ENCODE data around the gene ZAP70.
"Not testable (repeated sequence)": the region's sequence is repeated elsewhere in the genome, so short reads cannot be mapped to it uniquely, and the experiment has no call there.

The ZAP70 gene

DNA sequence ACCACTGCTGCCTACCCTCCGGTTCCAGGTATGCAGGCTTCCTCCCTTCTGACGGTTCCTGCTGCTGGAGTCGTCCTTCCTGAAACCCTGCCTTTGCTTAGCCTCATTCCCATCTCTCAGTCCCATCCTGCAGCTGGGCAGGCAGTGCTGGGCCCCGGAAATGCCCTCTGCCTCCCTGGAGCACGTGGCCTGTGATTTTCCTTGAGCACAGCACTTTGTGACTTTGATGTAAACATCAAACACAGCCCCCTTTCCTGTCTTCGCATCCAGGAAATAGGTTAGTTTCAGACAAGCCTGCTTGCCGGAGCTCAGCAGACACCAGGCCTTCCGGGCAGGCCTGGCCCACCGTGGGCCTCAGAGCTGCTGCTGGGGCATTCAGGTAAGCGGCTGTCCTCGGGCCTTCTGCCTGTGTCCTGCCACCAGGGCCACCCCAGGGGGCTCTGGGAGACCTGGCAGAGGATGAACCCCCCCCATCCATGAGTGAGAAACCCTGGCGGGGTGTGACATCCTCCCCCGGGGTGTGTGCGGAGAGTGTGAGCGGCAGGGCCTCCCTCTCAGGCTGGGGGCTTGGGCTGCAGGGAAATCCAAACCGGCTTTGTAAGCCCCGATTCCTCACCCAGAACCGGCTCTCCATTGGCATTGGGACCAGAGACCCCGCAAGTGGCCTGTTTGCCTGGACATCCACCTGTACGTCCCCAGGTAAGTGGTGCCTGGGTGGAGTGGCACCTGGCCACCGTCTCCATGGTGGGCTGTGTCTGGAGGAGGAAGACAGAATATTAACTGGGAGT, at the start of gene ZAP70:
Gene ZAP70, plus strand, starts transcription at position 281 of the 788 bp plus-strand sequence. CDS start 10,461 bp downstream, outside the sequence.
- DNase-seq, result peak; percentile 10

DNA sequence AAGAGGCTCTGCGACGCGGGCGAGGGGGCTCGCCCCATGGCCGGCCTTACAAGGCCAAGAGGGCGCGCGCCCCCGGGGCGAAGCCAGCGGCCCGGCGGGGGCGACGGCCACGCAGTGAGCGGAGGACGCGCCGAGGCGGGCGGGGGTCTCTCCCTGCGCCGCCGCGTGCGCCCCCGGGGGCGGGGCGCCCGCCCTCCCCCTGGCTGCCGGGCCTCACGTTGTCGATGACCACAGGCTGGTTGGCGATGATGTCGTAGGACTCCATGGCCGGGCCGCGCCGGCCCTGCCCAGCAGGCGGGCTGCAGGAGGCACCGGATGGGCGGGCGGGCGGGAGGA, 49.8 kb upstream of the ZAP70 start:
- DNase-seq, result no peak

DNA sequence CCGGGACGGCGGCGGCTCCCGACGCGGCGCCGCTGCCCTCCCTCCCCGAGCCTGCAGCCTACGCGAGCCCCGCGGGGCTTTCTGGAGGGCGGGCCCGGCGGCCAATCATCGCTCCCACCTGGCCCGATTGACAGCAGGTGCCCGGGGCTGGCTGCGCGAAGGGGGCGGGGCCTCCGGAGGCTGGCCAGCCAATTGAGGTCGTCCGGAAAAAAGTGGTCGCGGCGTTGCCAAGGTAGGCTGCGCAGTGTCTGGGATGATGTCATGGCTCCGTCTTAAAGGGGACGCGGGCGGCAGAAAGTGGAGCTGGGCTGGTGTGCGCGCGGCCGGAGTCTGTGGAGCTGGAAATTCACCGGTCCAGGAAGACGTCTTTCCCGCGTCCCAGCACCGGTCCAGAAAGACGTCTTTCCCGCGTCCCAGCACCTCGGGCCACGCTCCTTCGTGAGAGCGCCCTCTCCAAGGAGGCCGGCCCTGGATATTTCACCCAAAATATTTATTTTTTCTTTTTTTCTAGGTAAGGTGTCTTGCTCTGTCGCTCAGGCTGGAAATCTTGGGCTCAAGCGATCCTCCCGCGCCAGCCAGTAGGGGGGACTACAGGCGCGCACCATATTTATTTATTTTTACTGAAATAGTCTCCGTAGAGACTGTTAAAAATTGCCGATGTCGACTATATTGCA, 49.3 kb upstream of the ZAP70 start, which contains the start of gene ACTR1B:
Gene ACTR1B, minus strand, starts transcription at position 83 of the 674 bp plus-strand sequence. CDS start 154 bp downstream, outside the sequence.
- DNase-seq, result peak; percentile 98

DNA sequence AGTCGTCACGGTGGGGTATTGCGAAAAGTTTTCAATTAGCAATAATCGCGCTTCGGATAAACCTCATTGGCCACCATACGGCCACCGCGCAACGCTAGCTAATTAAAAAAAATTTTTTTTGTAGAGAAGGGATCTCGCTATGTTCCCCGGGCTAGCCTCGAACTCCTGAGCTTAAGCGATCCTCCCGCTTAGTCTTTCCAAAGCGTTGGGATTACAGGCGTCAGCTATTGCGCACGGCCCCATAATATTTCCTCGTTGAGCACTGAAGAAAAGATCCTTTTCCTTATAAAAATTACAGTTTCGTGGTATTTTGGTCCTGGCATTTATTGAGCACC, 48.8 kb upstream of the ZAP70 start:
- DNase-seq, result no peak

DNA sequence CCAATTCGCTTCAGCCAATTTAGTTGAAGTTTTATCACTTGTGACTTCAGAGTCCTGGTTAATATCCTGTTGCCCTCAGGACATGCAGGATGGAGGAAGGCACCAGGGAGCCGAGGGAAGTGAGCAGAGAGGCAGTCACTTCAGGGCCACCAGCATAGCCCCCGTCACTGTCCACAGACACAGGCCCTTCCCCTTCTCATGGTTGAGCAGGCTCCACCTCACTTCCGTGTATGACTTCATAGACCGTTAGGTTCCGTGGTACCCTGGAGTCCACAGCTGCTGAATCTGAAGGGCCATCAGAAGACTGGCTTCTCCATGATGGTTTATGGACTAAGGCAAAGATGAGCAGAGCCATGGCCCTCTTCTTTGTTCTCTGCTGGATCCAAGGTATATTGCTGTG, 43.9 kb upstream of the ZAP70 start, which contains the start of gene C2orf92:
Gene C2orf92, plus strand, starts transcription at position 266 of the 400 bp plus-strand sequence. Its CDS starts 76 bp downstream, at position 342.
- DNase-seq, result no peak

DNA sequence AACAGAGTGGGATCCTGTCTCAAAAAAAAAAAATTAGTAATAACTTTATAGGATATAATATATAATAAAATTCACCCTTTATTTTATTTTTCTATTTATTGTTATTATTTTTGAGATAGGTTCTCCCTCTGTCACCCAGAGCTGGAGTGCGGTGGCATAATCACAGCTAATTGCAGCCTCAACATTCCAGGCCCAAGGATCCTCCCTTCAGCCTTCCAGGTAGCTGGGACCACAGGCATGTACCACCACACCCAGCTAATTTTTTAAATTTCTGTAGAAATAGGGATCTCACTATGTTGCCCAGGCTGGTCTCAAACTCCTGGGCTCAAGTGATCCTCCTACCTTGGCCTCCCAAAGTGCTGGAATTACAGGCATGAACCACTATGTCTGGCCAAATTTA, 42.9 kb upstream of the ZAP70 start:
- no peak for DNase-seq

DNA sequence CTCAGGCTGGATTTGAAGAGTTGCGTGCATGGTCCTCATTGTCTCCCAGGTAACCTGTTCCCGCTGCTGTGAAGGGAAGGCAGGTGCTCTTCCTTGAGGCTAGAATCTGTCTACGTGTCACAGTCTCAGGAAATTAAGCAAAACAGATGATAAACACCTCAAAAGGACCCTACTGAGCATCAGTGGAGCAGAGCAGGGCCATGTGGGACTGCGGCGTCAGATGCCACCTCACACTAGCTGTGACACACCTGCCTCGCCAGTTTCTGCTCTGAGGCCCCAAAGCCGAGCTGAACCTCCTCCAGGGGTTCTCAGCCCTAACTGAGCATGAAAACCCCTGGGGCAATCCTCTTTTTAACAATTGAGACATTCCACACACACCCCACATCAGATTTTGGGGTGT, 41.9 kb upstream of the ZAP70 start:
- DNase-seq, result no peak

DNA sequence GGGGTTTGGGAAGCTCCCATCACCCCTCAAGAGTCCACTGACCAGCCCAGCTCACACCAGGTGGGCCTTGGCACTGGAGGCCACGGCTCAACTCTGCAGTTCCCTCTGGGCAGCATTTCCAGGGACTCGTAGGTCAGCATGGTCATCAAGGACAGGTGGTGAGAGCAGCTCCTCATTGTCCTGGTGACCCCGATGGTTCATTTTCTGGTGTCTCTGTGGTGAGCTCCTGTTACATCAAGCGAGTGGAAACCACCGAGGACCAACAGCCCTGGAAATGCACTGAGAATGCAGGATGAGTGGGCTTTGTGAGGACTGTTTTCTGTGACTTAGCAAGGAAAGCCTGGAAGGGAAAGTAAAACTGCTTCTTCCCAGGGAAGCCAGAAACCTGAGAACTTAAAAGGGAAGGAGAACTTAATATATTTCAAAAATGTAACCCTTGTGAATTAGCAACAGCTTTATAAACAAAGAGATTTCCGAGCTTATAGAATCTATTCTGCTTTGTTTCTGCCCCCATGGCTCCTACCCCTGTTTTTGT, 40.7 kb upstream of the ZAP70 start:
- DNase-seq, result not testable (repeated sequence)

DNA sequence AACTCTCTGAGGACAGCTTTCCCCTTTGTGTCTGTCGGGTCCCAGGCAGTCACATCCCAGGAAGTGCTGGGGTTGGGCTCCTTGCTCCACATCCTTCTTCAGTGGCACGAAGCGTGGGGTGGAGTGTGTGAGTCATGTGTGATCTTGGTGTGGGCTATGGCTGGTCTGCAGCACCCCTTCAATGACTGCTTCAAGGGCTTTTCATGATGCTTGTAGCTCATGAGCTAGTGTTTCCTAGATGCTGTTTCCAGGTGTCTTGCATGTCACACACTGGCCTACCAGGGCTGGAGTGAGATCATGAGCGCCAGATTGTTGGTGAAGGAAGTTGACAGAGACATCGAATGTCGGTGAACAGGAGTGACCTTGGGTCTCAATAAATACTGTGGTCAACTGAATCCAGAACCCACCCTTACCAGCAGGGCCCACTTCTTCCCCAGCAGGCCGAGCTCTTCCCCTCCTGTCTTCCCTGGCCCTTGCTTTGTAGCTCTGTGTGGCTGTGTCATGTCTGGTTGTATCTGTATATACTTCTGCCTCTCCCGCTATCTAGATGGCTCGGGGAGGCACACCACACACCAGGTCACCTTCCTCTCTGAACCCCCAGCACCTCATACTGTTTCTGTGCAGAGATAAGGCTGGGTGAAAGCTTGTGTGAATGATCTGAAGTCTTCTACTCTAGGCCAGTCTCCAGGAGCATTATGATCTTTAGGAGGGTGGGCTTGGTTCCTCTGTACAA, 40.0 kb upstream of the ZAP70 start:
- no peak for DNase-seq

DNA sequence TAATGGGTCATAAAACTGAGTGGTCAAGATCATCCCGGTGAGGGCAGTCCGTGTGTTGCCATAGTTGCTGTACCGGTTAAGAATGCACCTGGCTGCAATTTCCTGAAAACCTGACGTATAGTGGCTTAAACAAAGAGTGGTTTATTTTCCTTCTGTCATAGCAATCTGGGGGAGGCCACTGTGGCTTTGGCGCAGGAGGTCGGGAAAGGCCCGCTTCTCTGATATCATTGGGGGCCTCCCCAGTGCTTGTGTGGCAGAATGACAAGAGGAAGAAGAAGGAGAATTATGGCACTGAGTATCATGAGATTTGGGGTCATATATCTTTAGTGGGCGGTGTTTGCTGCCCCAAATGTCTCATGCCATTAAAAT, 39.5 kb upstream of the ZAP70 start:
- no peak for DNase-seq

DNA sequence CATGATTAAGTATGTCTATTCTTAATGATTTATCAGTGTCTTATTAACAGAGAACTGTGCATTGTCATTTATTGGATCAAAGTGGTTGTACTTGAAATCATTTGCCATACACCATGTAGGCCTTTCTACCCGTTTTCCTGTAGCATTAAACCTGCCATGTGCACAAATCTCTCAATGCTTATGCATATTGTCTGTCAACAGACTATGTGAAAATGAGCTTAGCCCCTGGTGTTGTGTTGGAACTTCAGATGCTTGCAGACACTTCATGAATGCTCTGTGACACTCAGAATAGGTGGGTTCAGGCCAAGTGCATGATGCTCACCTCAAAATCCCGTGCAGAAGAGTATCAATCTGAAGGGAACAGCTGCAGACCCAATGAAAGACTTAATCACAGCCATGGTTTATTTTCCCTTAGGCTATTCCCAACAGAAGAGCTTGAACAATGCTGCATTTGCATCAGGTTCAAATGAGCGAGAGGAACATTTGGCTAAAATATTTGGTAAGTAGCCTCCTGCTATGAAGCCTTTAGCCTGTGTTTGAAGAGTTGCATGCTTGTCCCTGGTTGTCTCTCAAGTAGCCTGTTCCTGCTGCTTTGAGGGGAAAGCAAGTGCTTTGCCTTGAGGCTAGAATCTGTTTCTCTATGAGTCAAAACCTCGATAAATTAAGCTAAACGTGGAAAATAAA, 37.8 kb upstream of the ZAP70 start:
- DNase-seq, result no peak

DNA sequence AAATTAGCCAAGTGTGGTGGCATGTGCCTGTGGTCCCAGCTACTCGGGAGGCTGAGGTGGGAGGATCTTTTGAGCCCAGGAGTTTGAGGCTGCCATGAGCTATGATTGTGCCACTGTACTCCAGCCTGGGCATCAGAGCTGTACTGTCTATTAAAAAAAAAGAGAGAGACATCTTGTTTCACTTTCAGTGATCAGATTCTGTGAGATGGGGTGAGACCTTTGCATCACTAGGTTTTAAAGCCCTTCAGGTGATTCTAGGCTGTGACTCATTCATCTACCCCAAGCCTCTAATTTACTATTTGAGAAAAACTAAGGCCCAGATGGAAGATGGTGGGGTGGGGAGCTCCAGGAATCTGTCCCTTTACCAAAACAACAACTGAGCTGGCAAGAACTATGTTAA, 36.8 kb upstream of the ZAP70 start:
- DNase-seq, result no peak

DNA sequence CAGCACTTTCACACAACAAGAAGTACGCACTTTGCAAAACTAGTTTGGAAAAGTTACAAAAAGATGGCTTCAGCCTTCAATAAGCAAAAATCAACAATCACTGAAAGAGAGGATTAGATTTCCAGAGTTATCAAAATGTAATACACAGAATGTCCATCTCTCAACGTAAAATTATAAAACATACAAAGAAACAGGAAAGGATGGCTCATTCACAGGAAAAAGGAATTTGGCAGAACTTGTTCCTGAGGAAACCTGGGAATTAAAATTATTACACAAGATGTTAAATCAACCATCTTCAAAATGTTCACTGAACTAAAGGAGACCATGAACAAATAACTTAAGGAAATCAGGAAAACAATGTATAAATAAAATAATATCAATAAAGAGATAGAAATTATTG, 35.9 kb upstream of the ZAP70 start:
- no peak for DNase-seq

DNA sequence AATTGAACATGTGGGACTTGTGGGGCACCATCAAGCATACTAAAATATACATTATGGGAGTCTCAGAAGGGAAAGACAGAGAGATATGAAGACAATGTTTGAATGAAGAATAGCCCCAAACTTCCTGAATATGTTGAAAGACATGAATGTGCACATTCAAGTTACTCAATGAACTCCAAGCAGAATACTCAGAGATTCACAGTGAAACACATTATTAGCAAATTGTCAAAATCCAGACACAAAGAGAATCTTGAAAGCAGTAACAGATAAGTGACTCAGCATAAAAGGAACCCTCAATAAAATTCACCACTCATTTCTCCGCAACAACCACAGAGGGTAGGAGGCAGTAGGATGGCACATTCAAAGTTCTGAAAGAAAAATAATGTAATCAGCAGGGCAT, 35.1 kb upstream of the ZAP70 start:
- DNase-seq, result no peak

DNA sequence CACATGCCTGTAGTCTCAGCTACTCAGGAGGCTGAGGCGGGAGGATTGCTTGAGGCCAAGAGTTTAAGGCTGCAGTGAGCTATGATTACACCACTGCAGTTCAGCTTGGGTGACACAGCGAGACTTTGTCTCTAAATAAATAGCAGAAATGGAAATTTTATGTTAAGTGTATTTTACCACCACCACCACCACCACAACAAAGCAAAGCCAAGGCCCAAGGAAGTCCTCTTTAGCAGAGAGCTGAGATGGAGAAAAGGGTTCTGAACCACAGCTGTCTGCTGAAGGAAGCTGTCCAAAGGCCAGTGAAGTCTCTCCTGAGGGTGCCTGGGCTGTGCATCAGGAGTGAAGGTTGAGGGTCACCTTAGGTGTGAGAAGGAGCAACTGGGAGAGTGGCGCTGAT, 26.1 kb upstream of the ZAP70 start:
- DNase-seq, result not testable (repeated sequence)

DNA sequence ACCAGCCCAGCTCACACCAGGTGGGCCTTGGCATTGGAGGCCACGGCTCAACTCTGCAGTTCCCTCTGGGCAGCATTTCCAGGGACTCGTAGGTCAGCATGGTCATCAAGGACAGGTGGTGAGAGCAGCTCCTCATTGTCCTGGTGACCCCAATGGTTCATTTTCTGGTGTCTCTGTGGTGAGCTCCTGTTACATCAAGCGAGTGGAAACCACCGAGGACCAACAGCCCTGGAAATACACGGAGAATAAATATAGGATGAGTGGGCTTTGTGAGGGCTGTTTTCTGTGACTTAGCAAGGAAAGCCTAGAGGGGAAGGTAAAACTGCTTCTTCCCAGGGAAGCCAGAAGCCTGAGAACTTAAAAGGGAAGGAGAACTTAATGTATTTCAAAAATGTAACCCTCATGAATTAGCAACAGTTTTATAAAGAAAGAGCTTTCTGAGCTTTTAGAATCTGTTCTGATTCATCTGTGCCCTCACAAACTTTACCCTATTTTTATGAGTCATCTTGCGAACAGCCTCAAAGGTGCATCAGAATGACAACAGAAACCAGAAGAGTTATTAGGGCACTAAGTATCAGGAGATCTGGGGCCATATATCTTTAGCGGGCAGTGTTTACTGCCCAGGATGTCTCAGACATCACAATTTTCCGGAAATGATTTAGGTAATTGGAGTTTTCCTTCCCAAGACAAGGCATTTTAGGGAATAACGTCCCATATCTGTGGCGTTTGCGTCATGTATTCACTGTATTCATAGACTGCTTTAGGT, 25.1 kb upstream of the ZAP70 start:
- DNase-seq, result no peak

DNA sequence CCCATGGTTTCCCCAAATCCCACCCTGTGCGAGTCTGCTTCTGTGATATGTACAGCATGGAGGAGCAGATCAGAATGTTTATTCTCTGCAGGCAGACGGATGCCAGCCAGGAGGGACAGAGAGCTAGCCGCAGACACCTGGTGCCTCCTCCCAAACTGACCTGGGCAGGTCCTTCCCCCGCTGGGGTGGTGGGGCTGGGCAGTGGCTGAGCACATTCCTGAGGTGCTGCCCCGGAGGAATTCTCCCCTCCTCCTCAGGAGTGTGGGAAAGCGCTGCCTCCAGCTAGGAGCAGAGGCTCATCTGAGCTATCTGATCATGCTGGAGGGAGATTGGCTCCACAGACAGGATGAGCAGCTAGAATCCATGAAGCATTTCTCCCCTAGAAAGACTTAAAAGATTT, 22.2 kb upstream of the ZAP70 start:
- no peak for DNase-seq

DNA sequence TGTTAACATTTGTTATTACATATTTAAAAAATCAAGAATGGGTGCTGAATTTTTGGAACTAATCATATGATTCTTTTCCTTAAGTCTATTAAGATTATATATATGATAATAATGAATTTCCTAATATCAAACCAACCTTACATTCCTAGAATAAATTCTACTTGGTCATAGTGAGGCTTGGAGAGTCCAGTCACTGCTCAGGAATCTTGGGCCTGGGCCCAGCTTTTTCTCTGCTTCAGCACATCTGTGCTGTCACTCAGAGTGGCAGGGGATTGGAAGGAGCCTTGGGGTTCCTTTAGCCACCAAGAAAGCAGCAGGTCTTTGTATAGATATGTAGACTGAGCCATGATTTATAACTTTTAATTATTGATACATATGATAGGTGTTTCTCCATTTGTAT, 19.9 kb upstream of the ZAP70 start:
- no peak for DNase-seq

DNA sequence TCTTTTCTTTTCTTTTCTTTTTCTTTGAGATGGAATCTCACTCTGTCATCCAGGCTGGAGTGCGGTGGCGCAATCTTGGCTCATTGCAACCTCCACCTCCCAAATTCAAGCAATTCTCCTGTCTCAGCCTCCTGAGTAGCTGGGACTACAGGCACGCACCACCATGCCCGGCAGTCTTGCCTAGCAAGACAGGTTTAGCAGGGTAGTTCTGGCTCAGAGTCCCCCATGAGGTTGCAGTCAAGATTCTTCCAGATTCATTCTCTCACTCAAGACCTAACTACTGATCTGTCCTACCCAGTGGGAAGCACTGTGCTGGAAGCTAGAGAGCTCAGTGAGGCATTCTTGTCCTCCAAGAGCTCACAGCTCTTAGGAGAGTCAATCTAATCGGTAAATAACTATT, 17.6 kb upstream of the ZAP70 start:
- DNase-seq, result no peak

DNA sequence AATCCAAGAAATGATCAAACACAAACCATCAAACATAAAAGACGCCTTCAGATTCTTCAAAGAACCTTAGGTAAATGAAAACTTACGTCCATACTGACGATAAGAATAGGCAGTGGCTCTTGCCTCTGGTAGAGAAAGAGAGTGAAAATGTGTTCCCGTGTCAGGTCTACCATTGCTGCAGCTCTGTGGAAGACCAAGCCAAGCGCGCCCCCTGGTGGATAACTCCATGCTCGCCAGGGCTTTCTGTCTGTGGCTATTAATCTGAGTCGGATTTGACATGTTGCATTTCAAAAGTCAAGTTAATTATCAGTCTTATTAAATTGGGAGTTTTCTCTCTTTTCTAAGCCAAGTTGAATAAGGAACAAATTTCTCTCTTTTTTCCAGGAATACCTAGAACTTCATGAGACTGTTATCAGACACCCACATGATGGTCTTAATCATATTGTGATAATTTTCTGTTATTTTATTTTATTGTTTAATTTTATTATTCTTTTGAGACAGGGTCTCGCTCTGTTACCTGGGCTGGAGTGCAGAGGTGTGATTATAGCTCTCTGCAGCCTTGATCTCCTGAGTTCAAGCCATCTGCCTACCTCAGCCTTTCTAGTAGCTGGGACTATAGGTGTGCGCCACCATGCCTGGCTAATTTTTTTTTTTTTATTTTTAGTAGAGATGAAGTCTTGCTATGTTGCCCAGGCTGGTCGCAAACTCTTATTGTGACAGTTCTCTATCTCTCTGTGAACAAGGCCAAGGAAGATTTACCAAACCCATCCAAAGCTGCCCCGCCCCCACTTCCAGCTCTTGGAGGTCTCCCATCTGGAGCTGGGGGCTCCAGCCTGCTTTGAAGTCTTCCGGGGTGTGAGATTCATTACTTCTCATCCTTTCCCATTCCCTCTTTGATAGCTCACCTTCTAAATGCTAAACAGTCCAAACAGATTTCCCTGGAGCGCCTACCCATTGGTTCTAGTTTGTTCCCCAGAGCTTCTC, 15.8 kb upstream of the ZAP70 start:
- DNase-seq, result peak; percentile 90

DNA sequence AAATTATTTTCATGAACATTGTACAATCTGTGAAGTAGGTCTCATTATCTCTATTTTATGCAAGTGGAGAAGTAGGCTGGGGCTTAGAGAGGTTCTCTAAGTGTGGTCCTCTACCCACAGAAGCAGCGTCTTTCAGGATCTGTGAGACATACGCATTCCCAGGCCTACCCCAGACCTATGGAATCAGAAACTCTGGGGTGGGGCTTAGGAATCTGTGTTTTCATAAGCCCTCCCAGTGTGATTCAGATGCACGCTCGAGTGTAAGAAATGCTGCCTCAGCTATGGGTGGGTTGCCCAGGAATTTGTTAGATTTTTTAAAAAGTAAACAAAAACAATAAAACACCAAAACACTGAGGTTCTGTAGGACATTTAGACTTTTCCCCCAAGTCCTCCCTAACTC, 14.8 kb upstream of the ZAP70 start:
- DNase-seq, result no peak

Measured in right hindlimb (tissue), 1 donor.